ENCODE measurements around the gene MOB1B.

The MOB1B gene

GRCh38 chr4:70931347-70931746 lies 29.2 kb downstream of the MOB1B start:
- H3K27me3 Mint-ChIP-seq, result no peaks in the 10 kb centered on the region
- peaks cover 31% of the 10 kb centered on the region for H3K4me1 Mint-ChIP-seq
- H3K36me3 Mint-ChIP-seq, result peaks cover 6% of the 10 kb centered on the region
- no peak overlapping the region for H3K27ac Mint-ChIP-seq
- H3K4me3 Mint-ChIP-seq, result no peak overlapping the region
- no peaks in the 10 kb centered on the region for H3K9me3 Mint-ChIP-seq

GRCh38 chr4:70932984-70933383 lies 30.8 kb downstream of the MOB1B start:
- Mint-ChIP-seq H3K36me3 (peaks cover 11% of the 10 kb centered on the region), H3K4me3 (no peak overlapping the region)

GRCh38 chr4:70935038-70935695 lies 33.0 kb downstream of the MOB1B start:
- H3K27me3 Mint-ChIP-seq, result no peaks in the 10 kb centered on the region
- peaks cover 12% of the 10 kb centered on the region for H3K36me3 Mint-ChIP-seq
- no peak overlapping the region for H3K27ac Mint-ChIP-seq
- no peak overlapping the region for H3K4me3 Mint-ChIP-seq
- H3K9me3 Mint-ChIP-seq, result no peaks in the 10 kb centered on the region
- H3K4me1 Mint-ChIP-seq, result peaks cover 30% of the 10 kb centered on the region

More at GRCh38 chr4:70932984-70933383, 30.8 kb downstream of the MOB1B start:
- Mint-ChIP-seq H3K27ac (no peak overlapping the region), H3K4me1 (peaks cover 30% of the 10 kb centered on the region), H3K9me3 (no peaks in the 10 kb centered on the region), H3K27me3 (no peaks in the 10 kb centered on the region)

- Mint-ChIP-seq H3K4me1 (peaks cover 20% of the 10 kb centered on the region), H3K36me3 (peaks cover 14% of the 10 kb centered on the region), H3K27ac (no peak overlapping the region), H3K27me3 (no peaks in the 10 kb centered on the region), H3K4me3 (no peak overlapping the region), H3K9me3 (no peaks in the 10 kb centered on the region)
Measured at GRCh38 chr4:70936200-70936787, 34.1 kb downstream of the MOB1B start.

GRCh38 chr4:70938086-70938485 lies 35.9 kb downstream of the MOB1B start:
- peaks cover 14% of the 10 kb centered on the region for H3K36me3 Mint-ChIP-seq
- no peaks in the 10 kb centered on the region for H3K27me3 Mint-ChIP-seq
- H3K27ac Mint-ChIP-seq, result no peak overlapping the region
- H3K9me3 Mint-ChIP-seq, result no peaks in the 10 kb centered on the region
- peaks cover 30% of the 10 kb centered on the region for H3K4me1 Mint-ChIP-seq
- H3K4me3 Mint-ChIP-seq, result no peak overlapping the region

GRCh38 chr4:70940134-70940533 lies 38.0 kb downstream of the MOB1B start:
- Mint-ChIP-seq H3K27ac (peak overlapping the region; percentile 17), H3K4me1 (peaks cover 35% of the 10 kb centered on the region), H3K9me3 (no peaks in the 10 kb centered on the region), H3K36me3 (peaks cover 20% of the 10 kb centered on the region), H3K27me3 (no peaks in the 10 kb centered on the region), H3K4me3 (no peak overlapping the region)

GRCh38 chr4:70943114-70943513 lies 40.9 kb downstream of the MOB1B start:
- Mint-ChIP-seq H3K4me3 (no peak overlapping the region), H3K4me1 (peaks cover 24% of the 10 kb centered on the region), H3K27ac (no peak overlapping the region), H3K27me3 (no peaks in the 10 kb centered on the region), H3K36me3 (peaks cover 13% of the 10 kb centered on the region), H3K9me3 (no peaks in the 10 kb centered on the region)

GRCh38 chr4:70945046-70945445 lies 42.9 kb downstream of the MOB1B start:
- H3K9me3 Mint-ChIP-seq, result no peaks in the 10 kb centered on the region
- no peak overlapping the region for H3K27ac Mint-ChIP-seq
- no peak overlapping the region for H3K4me3 Mint-ChIP-seq
- peaks cover 11% of the 10 kb centered on the region for H3K36me3 Mint-ChIP-seq
- peaks cover 33% of the 10 kb centered on the region for H3K4me1 Mint-ChIP-seq
- no peaks in the 10 kb centered on the region for H3K27me3 Mint-ChIP-seq

- Mint-ChIP-seq H3K36me3 (peaks cover 9% of the 10 kb centered on the region), H3K27me3 (no peaks in the 10 kb centered on the region), H3K9me3 (no peaks in the 10 kb centered on the region), H3K4me3 (no peak overlapping the region), H3K27ac (no peak overlapping the region), H3K4me1 (peaks cover 32% of the 10 kb centered on the region)
Measured at GRCh38 chr4:70945452-70946055, 43.4 kb downstream of the MOB1B start.

GRCh38 chr4:70946939-70947338 lies 44.8 kb downstream of the MOB1B start:
- Mint-ChIP-seq H3K27me3 (no peaks in the 10 kb centered on the region), H3K4me3 (no peak overlapping the region), H3K9me3 (no peaks in the 10 kb centered on the region), H3K36me3 (peaks cover 6% of the 10 kb centered on the region), H3K4me1 (peaks cover 28% of the 10 kb centered on the region), H3K27ac (no peak overlapping the region)

GRCh38 chr4:70948665-70949260 lies 46.6 kb downstream of the MOB1B start:
- Mint-ChIP-seq H3K27me3 (no peaks in the 10 kb centered on the region), H3K4me1 (peaks cover 16% of the 10 kb centered on the region), H3K36me3 (peaks cover 4% of the 10 kb centered on the region), H3K9me3 (no peaks in the 10 kb centered on the region), H3K4me3 (no peak overlapping the region), H3K27ac (no peak overlapping the region)

- Mint-ChIP-seq H3K36me3 (no peaks in the 10 kb centered on the region), H3K9me3 (no peaks in the 10 kb centered on the region), H3K27me3 (no peaks in the 10 kb centered on the region), H3K4me1 (peaks cover 12% of the 10 kb centered on the region), H3K27ac (no peak overlapping the region), H3K4me3 (no peak overlapping the region)
Measured at GRCh38 chr4:70954032-70954431, 51.9 kb downstream of the MOB1B start.

- H3K4me3 Mint-ChIP-seq, result no peak overlapping the region
- H3K36me3 Mint-ChIP-seq, result peaks cover 1% of the 10 kb centered on the region
- no peaks in the 10 kb centered on the region for H3K27me3 Mint-ChIP-seq
- no peak overlapping the region for H3K27ac Mint-ChIP-seq
- H3K9me3 Mint-ChIP-seq, result no peaks in the 10 kb centered on the region
- H3K4me1 Mint-ChIP-seq, result peaks cover 8% of the 10 kb centered on the region
Measured at GRCh38 chr4:70956549-70957210, 54.5 kb downstream of the MOB1B start.

GRCh38 chr4:70958681-70959080 lies 56.5 kb downstream of the MOB1B start:
- Mint-ChIP-seq H3K27me3 (no peaks in the 10 kb centered on the region), H3K4me3 (no peak overlapping the region), H3K36me3 (peaks cover 1% of the 10 kb centered on the region), H3K9me3 (no peaks in the 10 kb centered on the region), H3K27ac (no peak overlapping the region), H3K4me1 (peaks cover 8% of the 10 kb centered on the region)

- H3K27ac Mint-ChIP-seq, result no peak overlapping the region
- H3K4me1 Mint-ChIP-seq, result peaks cover 28% of the 10 kb centered on the region
- no peaks in the 10 kb centered on the region for H3K9me3 Mint-ChIP-seq
- no peaks in the 10 kb centered on the region for H3K27me3 Mint-ChIP-seq
- peaks cover 3% of the 10 kb centered on the region for H3K36me3 Mint-ChIP-seq
- no peak overlapping the region for H3K4me3 Mint-ChIP-seq
Measured at GRCh38 chr4:70969076-70969475, 66.9 kb downstream of the MOB1B start.

- H3K9me3 Mint-ChIP-seq, result no peaks in the 10 kb centered on the region
- H3K27ac Mint-ChIP-seq, result no peak overlapping the region
- H3K36me3 Mint-ChIP-seq, result peaks cover 3% of the 10 kb centered on the region
- no peak overlapping the region for H3K4me3 Mint-ChIP-seq
- no peaks in the 10 kb centered on the region for H3K27me3 Mint-ChIP-seq
- peaks cover 5% of the 10 kb centered on the region for H3K4me1 Mint-ChIP-seq
Measured at GRCh38 chr4:70976252-70976651, 74.1 kb downstream of the MOB1B start.

All from activated naive CD4-positive, alpha-beta T cell treated with anti-CD3 and anti-CD28 coated beads, Interleukin-2, amount 50 U/mL, for 24 hours (primary cell).